HG02610 (cell line): ENCODE data around the gene PAPSS2.

Experiments used
- ATAC-seq: cut with Tn5 transposase; IDR thresholded peaks from one replicate; pipeline ENCODE4 v1.9.1; 2021; ENCODE audit warnings: mild to moderate bottlenecking, moderate library complexity; ENCODE audit not compliant: unreplicated experiment

PAPSS2 gene

GRCh38 chr10:87669752-87670151, 10.1 kb downstream of the PAPSS2 start:
- no peak for ATAC-seq

- no peak for ATAC-seq
Measured at GRCh38 chr10:87670586-87670985, 10.9 kb downstream of the PAPSS2 start.

DNA sequence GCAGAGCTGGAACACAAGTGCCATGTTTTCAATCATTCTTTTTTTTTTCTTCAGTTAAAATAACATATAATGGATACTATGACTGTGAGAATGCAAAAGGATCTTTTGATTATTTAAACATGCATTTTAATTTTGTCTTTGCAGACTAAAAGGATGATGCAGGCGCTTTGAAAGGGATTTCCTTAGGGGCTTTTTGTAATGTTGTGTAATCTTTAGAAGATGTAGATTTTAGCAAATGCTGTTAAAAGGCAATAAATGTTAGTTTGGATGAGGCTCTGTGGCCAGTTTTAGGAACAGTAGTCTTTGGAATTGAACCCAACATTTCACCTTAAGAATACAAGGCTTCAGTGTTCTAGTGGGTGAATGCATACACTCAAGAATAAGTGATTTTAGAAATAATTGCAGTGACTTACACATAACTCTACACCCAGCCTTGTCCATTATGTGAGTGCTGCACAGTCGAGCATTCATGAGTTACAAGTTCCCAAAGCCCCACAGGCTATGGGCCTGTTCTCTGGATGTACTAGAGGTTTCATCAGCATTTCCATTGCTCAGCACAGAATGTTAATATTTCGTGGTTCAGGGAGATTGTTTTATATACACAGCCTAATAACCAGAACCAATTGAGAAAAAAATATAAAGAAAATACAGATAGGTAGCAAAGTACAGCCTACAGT, 11.6 kb downstream of the PAPSS2 start:
- no peak for ATAC-seq

- no peak for ATAC-seq
Measured at GRCh38 chr10:87672551-87672950, 12.9 kb downstream of the PAPSS2 start.

GRCh38 chr10:87674943-87675342, 15.3 kb downstream of the PAPSS2 start:
- no peak for ATAC-seq

DNA sequence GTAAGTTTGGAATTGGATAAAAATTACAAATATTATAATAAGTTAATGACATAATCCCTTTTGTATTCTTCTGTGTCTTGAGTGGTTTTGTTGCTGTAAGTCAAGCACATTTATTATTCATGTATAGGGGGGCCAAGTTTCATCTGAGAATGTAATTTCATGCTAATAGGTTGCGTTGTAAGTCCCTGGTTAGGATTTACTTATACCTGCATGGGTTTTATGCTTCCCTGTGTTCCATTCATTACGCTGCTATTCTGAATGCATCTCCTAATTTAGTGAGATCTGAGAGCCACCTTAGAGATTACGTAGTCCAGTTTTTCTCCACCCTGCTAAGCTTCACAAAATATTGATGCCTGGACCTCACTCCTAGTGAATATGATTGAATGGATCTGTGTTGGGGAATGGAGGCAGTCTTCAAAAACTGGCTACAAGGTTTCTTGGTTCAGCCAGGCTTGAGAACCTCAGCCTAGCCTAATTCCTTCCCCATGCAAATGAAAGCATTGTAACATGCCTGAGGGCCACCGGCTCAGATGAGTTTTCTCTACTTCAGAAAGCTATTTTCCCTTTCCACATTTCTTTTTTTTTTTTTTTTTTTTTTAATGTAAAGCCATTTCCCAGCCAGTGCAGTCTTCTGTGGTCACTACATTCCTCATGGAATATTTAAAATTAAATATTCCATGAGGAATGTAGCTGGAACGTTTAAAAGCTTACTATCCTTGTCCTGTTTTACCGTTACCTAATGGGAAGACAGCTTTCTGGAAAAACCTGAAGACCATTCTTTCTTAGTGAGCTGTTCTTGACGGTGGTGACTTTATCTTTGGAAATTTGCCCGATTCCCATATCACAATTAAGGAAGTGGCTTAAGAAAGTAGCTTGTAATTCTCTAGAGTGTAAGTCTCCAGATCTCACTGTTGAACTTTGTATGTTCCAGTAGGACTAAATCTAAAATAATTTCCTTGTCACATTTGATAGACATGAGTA, 16.0 kb downstream of the PAPSS2 start:
- ATAC-seq: no peak

- no peak for ATAC-seq
Measured at GRCh38 chr10:87677595-87677994, 17.9 kb downstream of the PAPSS2 start.

GRCh38 chr10:87678302-87678701, 18.6 kb downstream of the PAPSS2 start:
- no peak for ATAC-seq

GRCh38 chr10:87683356-87683755, 23.7 kb downstream of the PAPSS2 start:
- ATAC-seq: no peak

DNA sequence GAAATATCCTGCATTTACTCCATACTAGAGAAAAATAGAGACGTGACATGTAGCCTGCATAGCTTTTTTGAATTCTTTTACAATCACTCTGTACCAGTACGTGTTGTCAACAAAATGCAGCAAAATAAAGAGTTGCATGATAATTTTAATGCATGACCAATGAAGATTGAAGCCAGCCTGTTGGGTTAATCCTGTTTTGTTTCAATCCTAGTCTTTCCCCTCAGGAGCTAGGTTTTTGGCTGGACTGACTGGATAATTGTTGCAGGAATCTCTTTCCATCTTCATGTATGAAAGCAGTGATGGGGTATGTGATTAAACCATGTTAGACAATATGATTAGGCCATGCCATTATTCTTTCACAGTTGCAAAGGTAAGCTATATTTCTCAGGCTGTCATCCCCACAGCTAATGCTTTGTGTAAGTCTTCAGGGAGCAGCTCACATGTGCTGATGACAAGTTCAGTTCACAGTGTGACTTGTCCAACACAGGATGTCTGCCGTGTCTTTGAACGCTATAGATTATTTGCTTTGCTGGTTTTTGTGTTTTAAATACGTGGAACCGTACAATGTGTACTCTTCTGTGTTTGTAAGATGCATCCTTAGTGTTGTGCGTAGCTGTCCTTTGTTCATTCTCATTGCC, 24.4 kb downstream of the PAPSS2 start:
- ATAC-seq: no peak

GRCh38 chr10:87685832-87686574, 26.3 kb downstream of the PAPSS2 start:
- ATAC-seq: no peak

GRCh38 chr10:87691506-87692070, 31.9 kb downstream of the PAPSS2 start:
- ATAC-seq: no peak

DNA sequence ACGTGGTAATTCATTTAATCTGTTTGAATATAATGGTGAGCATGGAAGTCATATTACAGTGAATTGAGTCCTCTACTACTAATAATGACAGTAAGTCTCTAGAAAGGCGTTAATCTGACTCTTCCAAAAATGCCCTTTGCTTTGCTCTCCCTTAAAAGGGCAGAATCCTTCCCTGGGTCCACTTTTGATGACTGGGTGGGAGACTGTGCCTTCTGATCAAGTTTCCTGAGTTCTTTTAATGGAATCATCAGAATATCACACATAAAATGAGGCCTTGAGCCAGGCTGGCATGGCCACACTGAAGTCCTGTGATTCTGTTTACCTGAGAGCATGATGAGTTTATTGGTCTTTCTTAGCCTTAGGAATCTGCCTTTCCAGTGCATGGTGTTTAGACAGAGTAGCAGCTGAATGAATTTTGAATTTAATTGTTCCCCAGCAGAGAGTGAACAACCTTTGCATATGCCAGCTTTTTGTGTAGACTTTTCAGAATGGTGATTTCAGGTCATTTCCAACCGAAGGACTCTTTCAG, 33.3 kb downstream of the PAPSS2 start:
- no peak for ATAC-seq

GRCh38 chr10:87694011-87694794, 34.5 kb downstream of the PAPSS2 start:
- ATAC-seq: no peak

- ATAC-seq: no peak
Measured at GRCh38 chr10:87695074-87695473, 35.4 kb downstream of the PAPSS2 start.

GRCh38 chr10:87696922-87697745, 37.5 kb downstream of the PAPSS2 start:
- ATAC-seq: no peak

DNA sequence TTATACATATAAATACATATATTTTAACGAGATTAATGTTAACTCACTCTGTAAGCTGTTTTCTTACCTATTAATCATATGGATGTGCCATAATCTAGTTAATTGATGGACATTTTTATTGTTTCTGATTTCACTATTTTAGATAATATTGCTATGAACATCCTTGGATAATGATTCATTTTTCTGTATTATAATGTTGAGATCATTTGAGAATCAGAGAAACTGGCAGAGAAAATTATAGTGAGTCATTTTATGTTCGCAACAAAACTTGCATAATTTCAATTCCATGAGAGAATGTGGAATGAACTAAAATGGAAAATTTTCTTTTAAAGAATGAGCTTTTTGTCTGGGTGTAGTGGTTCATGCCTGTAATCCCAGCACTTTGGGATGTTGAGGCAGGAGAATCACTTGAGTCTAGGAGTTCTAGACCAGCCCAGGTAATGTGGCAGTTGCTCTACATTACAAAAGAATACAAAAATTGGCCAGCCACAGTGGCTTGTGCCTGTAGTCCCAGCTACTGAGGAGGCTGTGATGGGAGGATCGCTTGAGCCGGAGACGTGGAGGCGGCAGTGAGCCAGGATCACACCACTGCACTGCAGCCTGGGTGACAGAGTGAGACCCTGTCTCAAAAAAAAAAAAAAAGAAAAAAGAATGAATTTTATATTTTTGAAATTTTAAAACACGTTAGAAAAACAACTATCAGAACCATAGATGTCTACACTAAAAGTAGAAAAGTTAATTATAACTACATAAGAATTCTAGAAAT, 40.5 kb downstream of the PAPSS2 start:
- ATAC-seq: no peak
